K562 (cell line): ENCODE data around the gene NBEAL2. TPM values are rescaled to one million over a fixed set of nuclear protein-coding genes. Genes with fewer than 3 reads are reported as not detected.
A peak's percentile ranks its signal among the peaks of the same experiment; 100 is the strongest.

Experiments
- ATAC-seq: fragments of 200-7000 bp; cut with Tn5 transposase; 3 replicates; pipeline ENCODE4 v1.9.1; 2020; ENCODE audit warnings: moderate library complexity
- BruUV-seq: library from RNA; stranded (reverse); fragments of 400-500 nt; replicated peaks from 2 replicates; lab custom pipeline; 2021; lab: Mats Ljungman, UMichigan
- CTCF ChIA-PET: fragments of 300-600 bp; formaldehyde crosslinking; extraction: SDS; loops from one replicate; lab custom pipeline; 2021; ENCODE audit warnings: low intra/inter-chr PET ratio; lab: Yijun Ruan, JAX
- POLR2A ChIA-PET: fragments of 300-600, 350-650 bp; sonication (Branson Sonifier 250); formaldehyde crosslinking; extraction: SDS; loops from one replicate; lab custom pipeline; 2021; ENCODE audit warnings: antibody characterized with exemption, inconsistent platforms; lab: Yijun Ruan, JAX
- DNase-seq, 4 experiments: peaks; one replicate each; pipeline versions ENCODE4 v3.0.0 to v3.0.0-alpha.2; 2011 to 2018; ENCODE audit warnings: low spot score in 3 of 4, mixed read lengths in 3 of 4; ENCODE audit errors: extremely low read depth in 1 of 4
- FAIRE-seq: peaks from 2 replicates; lab custom pipeline; 2011; peaks lifted over from hg19 to GRCh38; lab: Jason Lieb, UNC
- H2AFZ ChIP-seq: 2 replicates; pipeline ENCODE4 v1.6.0; 2011; ENCODE audit warnings: low read depth, low read length, control low read depth, inconsistent platforms
- H3K27ac ChIP-seq: fragments of 200-600 bp; 3 replicates; pipeline ENCODE4 v1.8.0; 2011; ENCODE audit warnings: low read depth, mild to moderate bottlenecking, control low read depth, inconsistent platforms, low read length, moderate library complexity, mixed read lengths; ENCODE audit errors: extremely low read depth
- H3K27me3 ChIP-seq, 2 experiments: fragments of 300-600 bp in 1 of 2; 2 replicates in 1 of 2; 3 replicates in 1 of 2; pipeline versions ENCODE4 v1.6.0 to v1.8.0; 2011; ENCODE audit warnings: inconsistent platforms in 2 of 2, low read length in 2 of 2, mild to moderate bottlenecking in 1 of 2, mixed read lengths in 1 of 2, moderate library complexity in 1 of 2; ENCODE audit not compliant: control insufficient read depth in 2 of 2, insufficient read depth in 2 of 2
- H3K36me3 ChIP-seq: fragments of 300-600 bp; 3 replicates; pipeline ENCODE4 v1.8.0; 2011; ENCODE audit warnings: mild to moderate bottlenecking, low read length, inconsistent platforms; ENCODE audit not compliant: control insufficient read depth, insufficient read depth
- H3K4me1 ChIP-seq, 2 experiments: fragments of 200-600 bp in 1 of 2; replicated peaks in 1 of 2; 2 replicates in 1 of 2; 3 replicates in 1 of 2; pipeline versions ENCODE4 v1.5.1 to v1.8.0; 2011; ENCODE audit warnings: inconsistent platforms in 2 of 2, low read length in 2 of 2, mild to moderate bottlenecking in 1 of 2, mixed read lengths in 1 of 2, moderate library complexity in 1 of 2; ENCODE audit not compliant: control insufficient read depth in 2 of 2, insufficient read depth in 2 of 2
- H3K4me2 ChIP-seq: 2 replicates; pipeline ENCODE4 v1.6.1; 2011; ENCODE audit warnings: low read length, control low read depth, inconsistent platforms, mixed read lengths; ENCODE audit not compliant: insufficient read depth
- H3K4me3 ChIP-seq: fragments of 200-600 bp; sonication (generic), shearing (Covaris generic); 2 replicates; pipeline ENCODE4 v1.5.1; 2016; ENCODE audit warnings: control low read depth, inconsistent platforms
- H3K79me2 ChIP-seq: fragments of 200-600 bp; 3 replicates; pipeline ENCODE4 v1.8.0; 2011; ENCODE audit warnings: low read length, inconsistent platforms; ENCODE audit not compliant: control insufficient read depth, insufficient read depth
- H3K9ac ChIP-seq, 2 experiments: 2 replicates each; pipeline versions ENCODE4 v1.6.0 to v1.6.1; 2011; ENCODE audit warnings: low read depth in 2 of 2, low read length in 2 of 2, control low read depth in 1 of 2, inconsistent platforms in 1 of 2, mild to moderate bottlenecking in 1 of 2, mixed read lengths in 1 of 2; ENCODE audit not compliant: insufficient read depth in 1 of 2
- H3K9me1 ChIP-seq: one replicate; pipeline ENCODE4 v1.6.0; 2011; ENCODE audit warnings: inconsistent platforms, mild to moderate bottlenecking, low read length, moderate library complexity; ENCODE audit not compliant: control insufficient read depth, insufficient read depth
- H3K9me3 ChIP-seq: replicated peaks from 2 replicates; pipeline ENCODE4 v1.5.1; 2011; ENCODE audit warnings: low read depth, low read length, inconsistent platforms; ENCODE audit not compliant: control insufficient read depth, insufficient read depth
- H4K20me1 ChIP-seq: replicated peaks from 2 replicates; pipeline ENCODE4 v1.6.1; 2011; ENCODE audit warnings: low read length, inconsistent platforms, mixed read lengths; ENCODE audit not compliant: control insufficient read depth, insufficient read depth
- CEBPG ChIP-seq, 3 experiments: fragments of 200-800 bp in 1 of 3; sonication (Bioruptor generic) in 1 of 3; sonication (generic) in 1 of 3; formaldehyde crosslinking in 1 of 3; IDR thresholded peaks in 2 of 3; conservative IDR thresholded peaks in 1 of 3; 2 replicates each; pipeline versions ENCODE4 v1.6.1 to v1.8.0; 2016 to 2022; ENCODE audit warnings: missing compliant biosample characterization in 2 of 3, missing genetic modification characterization in 2 of 3, mild to moderate bottlenecking in 1 of 3, missing genetic modification reagents in 1 of 3
- ESRRA ChIP-seq: fragments of 450-650 bp; IDR thresholded peaks from 2 replicates; pipeline ENCODE4 v1.6.1; 2014; ENCODE audit warnings: low read depth, mild to moderate bottlenecking, moderate library complexity, borderline replicate concordance
- HLTF ChIP-seq: fragments of 450-650 bp; IDR thresholded peaks from 2 replicates; pipeline ENCODE4 v1.6.1; 2016
- HOXB6 ChIP-seq: fragments of 250-450 bp; sonication (Bioruptor Pico); IDR thresholded peaks from 2 replicates; pipeline ENCODE4 v1.5.1; 2022; ENCODE audit warnings: mild to moderate bottlenecking, borderline replicate concordance
- LARP7 ChIP-seq: fragments of 450-650 bp; IDR thresholded peaks from 2 replicates; pipeline ENCODE4 v1.6.1; 2016
- MEF2A ChIP-seq: IDR thresholded peaks from 2 replicates; pipeline ENCODE4 v1.6.1; 2011; ENCODE audit warnings: low read depth, mild to moderate bottlenecking, low read length, moderate library complexity; ENCODE audit not compliant: control insufficient read depth
- PHF21A ChIP-seq: fragments of 450-650 bp; IDR thresholded peaks from 2 replicates; pipeline ENCODE4 v1.6.1; 2017; ENCODE audit warnings: low read depth, borderline replicate concordance
- PHF8 ChIP-seq: fragments of 200-600 bp; sonication (generic); IDR thresholded peaks from 2 replicates; pipeline ENCODE4 v1.6.1; 2012; ENCODE audit warnings: mixed run types, mild to moderate bottlenecking, inconsistent platforms, low read length, moderate library complexity, borderline replicate concordance
- RAD51 ChIP-seq: fragments of 450-650 bp; IDR thresholded peaks from 2 replicates; pipeline ENCODE4 v1.7.1; 2016; ENCODE audit warnings: low read depth, mild to moderate bottlenecking, borderline replicate concordance
- USF1 ChIP-seq: sonication (generic); formaldehyde crosslinking; IDR thresholded peaks from 2 replicates; pipeline ENCODE4 v1.9.0; 2022; ENCODE audit warnings: mild to moderate bottlenecking, missing genetic modification reagents
- XRCC4 ChIP-seq: IDR thresholded peaks from one replicate; pipeline ENCODE4 v1.6.1; 2011; ENCODE audit not compliant: insufficient read depth, insufficient read length; ENCODE audit errors: extremely low read depth
- ZNF384 ChIP-seq: IDR thresholded peaks from 2 replicates; pipeline ENCODE4 v1.6.1; 2012; ENCODE audit warnings: low read depth, low read length, improper control_type of control experiment
- WGBS: fragments of 100-300 bp; shearing (Covaris generic); methylation state at CpG from one replicate; pipeline ENCODE4 v1.1.6; 2016; ENCODE audit warnings: low coverage, mixed read lengths; ENCODE audit not compliant: insufficient coverage; ENCODE audit errors: missing lambda C conversion rate; 5-methylcytosine and 5-hydroxymethylcytosine counted together
- in situ Hi-C: fragments of 300-500 bp; cut with MboI; formaldehyde crosslinking; loops from 4 replicates; pipeline ENCODE4 v1.15.0; 2018; ENCODE audit warnings: inconsistent platforms, mixed read lengths
- intact Hi-C: fragments of 100-400 bp; cut with micrococcal nuclease; formaldehyde crosslinking; loops from 2 replicates; pipeline ENCODE4 v1.14.2; 2022
- polyA plus RNA-seq, 8 experiments: library from polyadenylated mRNA; depleted of rRNA in 4 of 8; stranded (reverse) in 5 of 8; unstranded in 3 of 8; fragments of >200 nt; fragmentation: Nextera tagmentation in 2 of 8; fragmentation: Illumina TruSeq in 1 of 8; extraction: Ambion mirVana in 2 of 8; extraction: Trizol in 1 of 8; gene quantifications; 2 replicates each; pipeline versions ENCODE4 v1.2.1 to v1.2.3, GENCODE V29; 2011 to 2014; ENCODE audit warnings: inconsistent platforms in 1 of 8, missing spikeins in 1 of 8
- total RNA-seq, 7 experiments: library from RNA; depleted of rRNA in 6 of 7; stranded (reverse); fragments of >200 nt in 6 of 7; fragmentation: Illumina TruSeq in 2 of 7; extraction: Trizol in 2 of 7; gene quantifications; 2 replicates each; pipeline versions ENCODE4 v1.2.1 to v1.2.3, GENCODE V29; 2011 to 2021; ENCODE audit warnings: low replicate concordance in 1 of 7
- TF ChIP-seq, protein P1 (sequence below): conservative IDR thresholded peaks from 2 replicates; pipeline ENCODE4 v1.6.1; 2011; ENCODE audit warnings: low read depth, mild to moderate bottlenecking, low read length; ENCODE audit not compliant: control insufficient read depth
- TF ChIP-seq, protein P2 (sequence below): sonication (generic); IDR thresholded peaks from 2 replicates; pipeline ENCODE4 v1.6.1; 2016
- TF ChIP-seq, protein P3 (sequence below): sonication (generic); formaldehyde crosslinking; IDR thresholded peaks from 2 replicates; pipeline ENCODE4 v1.8.0; 2022; ENCODE audit warnings: mild to moderate bottlenecking, missing genetic modification reagents
- TF ChIP-seq, protein P4 (sequence below): fragments of 450-650 bp; IDR thresholded peaks from 2 replicates; pipeline ENCODE4 v1.7.0; 2016; ENCODE audit warnings: borderline replicate concordance

The NBEAL2 gene
- total and polyA plus RNA-seq, 9 of the 15 experiments (the other 6 are each of a cell fraction or from before 2014, with no cell fraction given), result 0.06 to 114 (median 29.6) TPM

DNA sequence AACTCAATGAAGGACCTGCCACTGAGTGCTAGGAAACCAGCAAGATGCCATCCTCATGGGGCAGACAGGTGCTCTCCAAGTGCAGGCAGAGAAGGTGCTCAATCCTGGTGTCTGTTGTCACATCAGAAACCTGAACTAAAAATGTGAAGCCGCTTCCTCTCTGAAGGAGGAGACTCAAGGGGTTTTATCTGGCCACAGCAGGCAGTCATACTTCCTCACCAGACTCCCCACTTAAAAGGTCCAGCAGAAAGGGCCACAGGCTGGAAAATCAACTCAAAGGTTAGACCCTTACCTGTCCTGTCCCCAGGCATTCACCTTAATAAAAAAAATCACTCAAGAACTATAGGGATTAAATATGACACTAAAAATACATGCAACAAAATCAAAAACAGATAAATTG is 7.7 kb upstream of the NBEAL2 start:
- BruUV-seq, result no TSS peak
- Histone ChIP-seq H3K36me3 (peaks cover 65% of the 10 kb centered on the region), H3K27me3 (no peaks in the 10 kb centered on the region), H3K27ac (peak overlapping the region; percentile 8; the same call in 1 of the 3 replicates), H2AFZ (no peak overlapping the region), H3K4me1 (peaks cover 45 to 54% of the 10 kb centered on the region in 2 experiments), H3K9ac (peak overlapping the region in 1 of 2 experiments; percentile 53; a peak in 1 of 4 replicates), H3K9me1 (peaks cover 37% of the 10 kb centered on the region), H3K4me2 (peak overlapping the region; percentile 47), H3K9me3 (no peaks in the 10 kb centered on the region), H4K20me1 (peaks cover 56% of the 10 kb centered on the region), H3K79me2 (peaks cover 97% of the 10 kb centered on the region), H3K4me3 (no peak overlapping the region)
- FAIRE-seq (peak; percentile 93), DNase-seq (peak in 2 of 4 experiments; percentile 73 to 83), ATAC-seq (peak; percentile 38)
- intact Hi-C loops (no loop called here), in situ Hi-C loops (no loop called here)
- 0% methylated on average over 1 of the region's 1 CpG for WGBS
- CTCF ChIA-PET, result no interaction called here
- POLR2A ChIA-PET, result interaction anchor here (1.1 to 6.2 kb wide), 2 partner anchors 14 to 19 kb away, joined by 3 to 55 read pairs; no protein-coding TSS in a partner anchor
- TF ChIP-seq PHF21A, result no peak
- TF ChIP-seq, protein P1, sequence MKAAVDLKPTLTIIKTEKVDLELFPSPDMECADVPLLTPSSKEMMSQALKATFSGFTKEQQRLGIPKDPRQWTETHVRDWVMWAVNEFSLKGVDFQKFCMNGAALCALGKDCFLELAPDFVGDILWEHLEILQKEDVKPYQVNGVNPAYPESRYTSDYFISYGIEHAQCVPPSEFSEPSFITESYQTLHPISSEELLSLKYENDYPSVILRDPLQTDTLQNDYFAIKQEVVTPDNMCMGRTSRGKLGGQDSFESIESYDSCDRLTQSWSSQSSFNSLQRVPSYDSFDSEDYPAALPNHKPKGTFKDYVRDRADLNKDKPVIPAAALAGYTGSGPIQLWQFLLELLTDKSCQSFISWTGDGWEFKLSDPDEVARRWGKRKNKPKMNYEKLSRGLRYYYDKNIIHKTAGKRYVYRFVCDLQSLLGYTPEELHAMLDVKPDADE, result no peak
- no peak for TF ChIP-seq HOXB6 (CRISPR knock-in tag)
- no peak for TF ChIP-seq ESRRA
- no peak for TF ChIP-seq HLTF
- TF ChIP-seq, protein P2, sequence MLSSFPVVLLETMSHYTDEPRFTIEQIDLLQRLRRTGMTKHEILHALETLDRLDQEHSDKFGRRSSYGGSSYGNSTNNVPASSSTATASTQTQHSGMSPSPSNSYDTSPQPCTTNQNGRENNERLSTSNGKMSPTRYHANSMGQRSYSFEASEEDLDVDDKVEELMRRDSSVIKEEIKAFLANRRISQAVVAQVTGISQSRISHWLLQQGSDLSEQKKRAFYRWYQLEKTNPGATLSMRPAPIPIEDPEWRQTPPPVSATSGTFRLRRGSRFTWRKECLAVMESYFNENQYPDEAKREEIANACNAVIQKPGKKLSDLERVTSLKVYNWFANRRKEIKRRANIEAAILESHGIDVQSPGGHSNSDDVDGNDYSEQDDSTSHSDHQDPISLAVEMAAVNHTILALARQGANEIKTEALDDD, result no peak
- TF ChIP-seq RAD51, result no peak
- TF ChIP-seq LARP7, result no peak
- TF ChIP-seq ZNF384, result no peak
- TF ChIP-seq, protein P3, sequence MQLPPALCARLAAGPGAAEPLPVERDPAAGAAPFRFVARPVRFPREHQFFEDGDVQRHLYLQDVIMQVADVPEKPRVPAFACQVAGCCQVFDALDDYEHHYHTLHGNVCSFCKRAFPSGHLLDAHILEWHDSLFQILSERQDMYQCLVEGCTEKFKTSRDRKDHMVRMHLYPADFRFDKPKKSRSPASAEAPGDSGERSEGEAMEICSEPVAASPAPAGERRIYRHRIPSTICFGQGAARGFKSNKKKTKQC (CRISPR knock-in tag), result no peak
- no peak for TF ChIP-seq CEBPG (CRISPR knock-in tag; IDR thresholded peaks at IDR 0.05)
- no peak for TF ChIP-seq CEBPG (tag; conservative IDR thresholded peaks at IDR 0.05 in 1 of 2, IDR thresholded peaks at IDR 0.05 in 1 of 2)
- TF ChIP-seq XRCC4, result no peak
- TF ChIP-seq USF1 (CRISPR knock-in tag), result no peak
- TF ChIP-seq MEF2A, result no peak
- no peak for TF ChIP-seq PHF8
- TF ChIP-seq, protein P4, sequence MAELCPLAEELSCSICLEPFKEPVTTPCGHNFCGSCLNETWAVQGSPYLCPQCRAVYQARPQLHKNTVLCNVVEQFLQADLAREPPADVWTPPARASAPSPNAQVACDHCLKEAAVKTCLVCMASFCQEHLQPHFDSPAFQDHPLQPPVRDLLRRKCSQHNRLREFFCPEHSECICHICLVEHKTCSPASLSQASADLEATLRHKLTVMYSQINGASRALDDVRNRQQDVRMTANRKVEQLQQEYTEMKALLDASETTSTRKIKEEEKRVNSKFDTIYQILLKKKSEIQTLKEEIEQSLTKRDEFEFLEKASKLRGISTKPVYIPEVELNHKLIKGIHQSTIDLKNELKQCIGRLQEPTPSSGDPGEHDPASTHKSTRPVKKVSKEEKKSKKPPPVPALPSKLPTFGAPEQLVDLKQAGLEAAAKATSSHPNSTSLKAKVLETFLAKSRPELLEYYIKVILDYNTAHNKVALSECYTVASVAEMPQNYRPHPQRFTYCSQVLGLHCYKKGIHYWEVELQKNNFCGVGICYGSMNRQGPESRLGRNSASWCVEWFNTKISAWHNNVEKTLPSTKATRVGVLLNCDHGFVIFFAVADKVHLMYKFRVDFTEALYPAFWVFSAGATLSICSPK, result no peak
